Uterus (tissue), 2 donors: ENCODE data around the gene METTL21C.

Experiments used
- CTCF ChIP-seq, 4 experiments: fragments of 200-600 bp in 2 of 4; fragments of 450-650 bp in 2 of 4; sonication (generic) in 2 of 4; IDR thresholded peaks; one replicate each; pipeline ENCODE4 v1.5.1; 2016 to 2019; ENCODE audit warnings: antibody characterized with exemption in 4 of 4, mild to moderate bottlenecking in 2 of 4, moderate library complexity in 1 of 4
- POLR2A ChIP-seq, 2 donors: fragments of 450-650 bp; IDR thresholded peaks; one replicate each; pipeline ENCODE4 v1.6.1; 2016; ENCODE audit warnings: antibody characterized with exemption in 2 of 2, mild to moderate bottlenecking in 1 of 2, moderate library complexity in 1 of 2

- TF ChIP-seq POLR2A (IDR thresholded peaks at IDR 0.05) (no peak), CTCF (IDR thresholded peaks at IDR 0.05) (no peak)
These were observed 20.6 kb upstream of the METTL21C start for GRCh38 chr13:102715447-102715846.
